ENCODE measurements around the gene DRAXIN.

- TF ChIP-seq CTCF (IDR thresholded peaks at IDR 0.05; ENCODE audit: low read length), result no peak
- no peak for TF ChIP-seq EZH2 (IDR thresholded peaks at IDR 0.05; ENCODE audit: borderline replicate concordance, low read length)
Observed at GRCh38 chr1:11751087-11751486, 59.6 kb downstream of the DRAXIN start.
